K562 (cell line): Measurements from ENCODE around the gene LRRC74B. TPM values are rescaled to one million over a fixed set of nuclear protein-coding genes. Genes with fewer than 3 reads are reported as not detected.

ENCODE experiments used
- CHD1 ChIP-seq: fragments of 200-600 bp; sonication (generic); IDR thresholded peaks from one replicate; pipeline ENCODE4 v1.6.1; 2012; ENCODE audit warnings: mild to moderate bottlenecking, moderate library complexity, low read length, inconsistent platforms
- ESRRB ChIP-seq: fragments of 250-450 bp; sonication (Bioruptor Pico); IDR thresholded peaks from 2 replicates; pipeline ENCODE4 v1.5.0; 2020; ENCODE audit warnings: mild to moderate bottlenecking, moderate library complexity, borderline replicate concordance
- GABPB1 ChIP-seq: sonication (generic); formaldehyde crosslinking; IDR thresholded peaks from 2 replicates; pipeline ENCODE4 v1.8.0; 2022; ENCODE audit warnings: mild to moderate bottlenecking, missing genetic modification reagents
- ILF3 ChIP-seq: fragments of 450-650 bp; IDR thresholded peaks from 2 replicates; pipeline ENCODE4 v1.6.1; 2018; ENCODE audit warnings: antibody characterized with exemption, mild to moderate bottlenecking, moderate library complexity, borderline replicate concordance
- KAT8 ChIP-seq: fragments of 450-650 bp; IDR thresholded peaks from 2 replicates; pipeline ENCODE4 v1.6.1; 2016; ENCODE audit warnings: low read depth, mild to moderate bottlenecking
- MIER1 ChIP-seq: fragments of 450-650 bp; IDR thresholded peaks from 2 replicates; pipeline ENCODE4 v1.6.1; 2016; ENCODE audit warnings: antibody characterized with exemption, mild to moderate bottlenecking, low read depth
- MYNN ChIP-seq, 2 experiments: sonication (generic); formaldehyde crosslinking in 1 of 2; IDR thresholded peaks; 2 replicates each; pipeline versions ENCODE4 v1.5.0 to v1.6.1; 2016 to 2020; ENCODE audit warnings: antibody characterized with exemption in 1 of 2, missing genetic modification reagents in 1 of 2
- NFE2 ChIP-seq: IDR thresholded peaks from 2 replicates; pipeline ENCODE4 v1.6.1; 2014; ENCODE audit warnings: antibody characterized with exemption, low read depth
- POLR3G ChIP-seq: IDR thresholded peaks from 2 replicates; pipeline ENCODE4 v1.6.1; 2011; ENCODE audit not compliant: insufficient read length, insufficient replicate concordance; ENCODE audit errors: extremely low read depth
- PURB ChIP-seq: sonication (generic); formaldehyde crosslinking; IDR thresholded peaks from 2 replicates; pipeline ENCODE4 v1.9.0; 2021; ENCODE audit warnings: low read depth, mild to moderate bottlenecking, missing genetic modification reagents
- RFX7 ChIP-seq: fragments of 250-450 bp; sonication (Bioruptor Pico); IDR thresholded peaks from 2 replicates; pipeline ENCODE4 v1.5.1; 2021; ENCODE audit warnings: mild to moderate bottlenecking
- RNF2 ChIP-seq: sonication (generic); IDR thresholded peaks from 2 replicates; pipeline ENCODE4 v1.6.1; 2016
- SIN3B ChIP-seq: fragments of 450-650 bp; IDR thresholded peaks from 2 replicates; pipeline ENCODE4 v1.6.1; 2017; ENCODE audit warnings: low read depth, mild to moderate bottlenecking, moderate library complexity
- U2AF2 ChIP-seq: fragments of 200-400 bp; formaldehyde crosslinking; optimal IDR thresholded peaks from 2 replicates; pipeline ENCODE3; 2017; ENCODE audit warnings: low read depth, mild to moderate bottlenecking, low read length
- YY1 ChIP-seq, 3 experiments: IDR thresholded peaks; 2 replicates each; pipeline ENCODE4 v1.6.1; 2011; ENCODE audit warnings: low read length in 2 of 3, mild to moderate bottlenecking in 2 of 3, moderate library complexity in 2 of 3, borderline replicate concordance in 1 of 3, control low read depth in 1 of 3, low read depth in 1 of 3; ENCODE audit not compliant: insufficient read depth in 3 of 3, insufficient replicate concordance in 2 of 3, control insufficient read depth in 1 of 3, insufficient read length in 1 of 3; ENCODE audit errors: extremely low read depth in 1 of 3
- ZC3H11A ChIP-seq: IDR thresholded peaks from 2 replicates; pipeline ENCODE4 v1.6.1; 2012; ENCODE audit warnings: low read depth, low read length, improper control_type of control experiment
- ZNF133 ChIP-seq: fragments of 250-450 bp; sonication (Bioruptor Pico); IDR thresholded peaks from 2 replicates; pipeline ENCODE4 v1.4.0; 2020; ENCODE audit warnings: mild to moderate bottlenecking
- ZNF282 ChIP-seq: sonication (generic); formaldehyde crosslinking; IDR thresholded peaks from 2 replicates; pipeline ENCODE4 v1.8.1; 2023; ENCODE audit warnings: missing genetic modification reagents
- polyA plus RNA-seq, 8 experiments: library from polyadenylated mRNA; depleted of rRNA in 4 of 8; stranded (reverse) in 5 of 8; unstranded in 3 of 8; fragments of >200 nt; fragmentation: Nextera tagmentation in 2 of 8; fragmentation: Illumina TruSeq in 1 of 8; extraction: Ambion mirVana in 2 of 8; extraction: Trizol in 1 of 8; gene quantifications; 2 replicates each; pipeline versions ENCODE4 v1.2.1 to v1.2.3, GENCODE V29; 2011 to 2014; ENCODE audit warnings: inconsistent platforms in 1 of 8, missing spikeins in 1 of 8
- total RNA-seq, 7 experiments: library from RNA; depleted of rRNA in 6 of 7; stranded (reverse); fragments of >200 nt in 6 of 7; fragmentation: Illumina TruSeq in 2 of 7; extraction: Trizol in 2 of 7; gene quantifications; 2 replicates each; pipeline versions ENCODE4 v1.2.1 to v1.2.3, GENCODE V29; 2011 to 2021; ENCODE audit warnings: low replicate concordance in 1 of 7
- TF ChIP-seq, protein P1 (sequence below): fragments of 450-650 bp; formaldehyde crosslinking; IDR thresholded peaks from 2 replicates; pipeline ENCODE4 v1.4.0; 2020; ENCODE audit warnings: mild to moderate bottlenecking, moderate library complexity
- TF ChIP-seq, protein P2 (sequence below): sonication (generic); formaldehyde crosslinking; IDR thresholded peaks from 2 replicates; pipeline ENCODE4 v1.8.0; 2022; ENCODE audit warnings: missing genetic modification reagents, mild to moderate bottlenecking, moderate library complexity, borderline replicate concordance
- TF ChIP-seq, protein P3 (sequence below), 2 experiments: fragments of 250-450 bp in 1 of 2; fragments of 450-650 bp in 1 of 2; sonication (Bioruptor Pico) in 1 of 2; IDR thresholded peaks; 2 replicates each; pipeline versions ENCODE4 v1.6.1 to v1.8.0; 2016 to 2021; ENCODE audit warnings: mild to moderate bottlenecking in 2 of 2, moderate library complexity in 2 of 2, missing compliant biosample characterization in 1 of 2, missing genetic modification characterization in 1 of 2

LRRC74B gene
- total and polyA plus RNA-seq, 9 of the 15 experiments (the other 6 are each of a cell fraction or from before 2014, with no cell fraction given), result not detected

DNA sequence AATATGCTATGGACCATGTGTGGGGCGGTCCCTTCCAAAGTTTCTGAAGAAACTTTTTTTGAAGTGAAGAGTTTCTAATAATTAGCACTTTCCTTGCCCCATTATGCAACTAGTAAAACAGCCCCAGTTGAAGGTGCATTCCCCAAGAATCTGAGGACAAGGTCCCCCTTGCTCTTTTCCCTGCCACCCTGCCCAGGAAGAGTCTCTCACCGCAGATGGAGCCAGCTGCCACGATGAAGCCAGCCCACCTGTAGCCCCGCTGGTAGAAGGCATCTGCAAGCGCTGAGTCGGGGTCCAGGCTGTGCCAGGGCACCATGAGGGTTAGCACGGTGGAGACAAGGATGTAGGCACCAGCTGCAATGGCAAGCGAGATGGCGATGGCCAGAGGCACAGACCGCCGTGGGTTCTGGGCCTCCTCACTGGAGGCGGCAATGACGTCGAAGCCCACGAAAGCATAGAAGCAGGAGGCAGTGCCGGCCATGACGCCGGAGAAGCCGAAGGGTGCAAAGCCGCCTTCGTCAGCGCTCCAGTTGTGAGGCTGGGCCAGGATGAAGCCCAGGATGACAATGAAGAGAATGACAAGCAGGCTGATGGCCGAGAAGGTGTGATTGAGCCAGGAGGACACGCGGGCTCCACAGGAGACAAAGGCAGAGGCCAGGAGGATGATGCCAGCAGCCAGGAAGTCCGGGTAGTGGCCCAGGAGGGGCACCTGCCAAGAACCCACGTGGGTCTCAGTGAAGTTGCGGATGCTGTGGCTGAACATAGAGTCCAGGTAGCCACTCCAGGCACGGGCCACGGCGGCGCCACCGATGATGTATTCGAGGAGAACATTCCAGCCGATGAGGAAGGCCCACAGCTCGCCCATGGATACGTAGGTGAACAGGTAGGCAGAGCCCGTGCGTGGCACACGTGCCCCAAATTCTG, 14.9 kb upstream of the LRRC74B start (continued):
- TF ChIP-seq RNF2 (no peak), RFX7 (CRISPR knock-in tag) (no peak), ILF3 (no peak), NFE2 (no peak), POLR3G (no peak), MYNN (IDR thresholded peaks at IDR 0.05) (no peak), MYNN (CRISPR knock-in tag; IDR thresholded peaks at IDR 0.05) (no peak), MIER1 (no peak), YY1 (IDR thresholded peaks at IDR 0.05; ENCODE audit: borderline replicate concordance in 1 of 3, control insufficient read depth in 1 of 3, extremely low read depth in 1 of 3, insufficient read depth in 3 of 3, insufficient read length in 1 of 3, insufficient replicate concordance in 2 of 3, low read depth in 1 of 3, low read length in 2 of 3) (peak in 1 of 3 experiments; percentile 17), KAT8 (no peak), ESRRB (CRISPR knock-in tag) (no peak), U2AF2 (no peak), CHD1 (peak; percentile 25), ZC3H11A (no peak), PURB (CRISPR knock-in tag) (no peak), ZNF282 (CRISPR knock-in tag) (no peak), ZNF133 (CRISPR knock-in tag) (0 out of 2 replicates have a peak, but pooled peaks have one; percentile 53), SIN3B (no peak), GABPB1 (CRISPR knock-in tag) (no peak)
- TF ChIP-seq, protein P1, sequence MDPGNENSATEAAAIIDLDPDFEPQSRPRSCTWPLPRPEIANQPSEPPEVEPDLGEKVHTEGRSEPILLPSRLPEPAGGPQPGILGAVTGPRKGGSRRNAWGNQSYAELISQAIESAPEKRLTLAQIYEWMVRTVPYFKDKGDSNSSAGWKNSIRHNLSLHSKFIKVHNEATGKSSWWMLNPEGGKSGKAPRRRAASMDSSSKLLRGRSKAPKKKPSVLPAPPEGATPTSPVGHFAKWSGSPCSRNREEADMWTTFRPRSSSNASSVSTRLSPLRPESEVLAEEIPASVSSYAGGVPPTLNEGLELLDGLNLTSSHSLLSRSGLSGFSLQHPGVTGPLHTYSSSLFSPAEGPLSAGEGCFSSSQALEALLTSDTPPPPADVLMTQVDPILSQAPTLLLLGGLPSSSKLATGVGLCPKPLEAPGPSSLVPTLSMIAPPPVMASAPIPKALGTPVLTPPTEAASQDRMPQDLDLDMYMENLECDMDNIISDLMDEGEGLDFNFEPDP, result 0 out of 2 replicates have a peak, but pooled peaks have one; percentile 65
- TF ChIP-seq, protein P2, sequence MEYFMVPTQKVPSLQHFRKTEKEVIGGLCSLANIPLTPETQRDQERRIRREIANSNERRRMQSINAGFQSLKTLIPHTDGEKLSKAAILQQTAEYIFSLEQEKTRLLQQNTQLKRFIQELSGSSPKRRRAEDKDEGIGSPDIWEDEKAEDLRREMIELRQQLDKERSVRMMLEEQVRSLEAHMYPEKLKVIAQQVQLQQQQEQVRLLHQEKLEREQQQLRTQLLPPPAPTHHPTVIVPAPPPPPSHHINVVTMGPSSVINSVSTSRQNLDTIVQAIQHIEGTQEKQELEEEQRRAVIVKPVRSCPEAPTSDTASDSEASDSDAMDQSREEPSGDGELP (CRISPR knock-in tag), result no peak
- TF ChIP-seq, protein P3, sequence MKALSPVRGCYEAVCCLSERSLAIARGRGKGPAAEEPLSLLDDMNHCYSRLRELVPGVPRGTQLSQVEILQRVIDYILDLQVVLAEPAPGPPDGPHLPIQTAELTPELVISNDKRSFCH (CRISPR knock-in tag; IDR thresholded peaks at IDR 0.05), result no peak
- TF ChIP-seq, protein P3 (tag; IDR thresholded peaks at IDR 0.05), result no peak
